HUES48 (cell line): ENCODE measurements around the gene RTEL1.

Source experiments
- H3K27ac ChIP-seq: one replicate; pipeline ENCODE4 v1.7.0; 2013; ENCODE audit warnings: low read depth, low read length, inconsistent platforms
- H3K27me3 ChIP-seq: 2 replicates; pipeline ENCODE4 v1.6.1; 2013; ENCODE audit warnings: mild to moderate bottlenecking, low read length; ENCODE audit not compliant: control insufficient read depth, insufficient read depth
- H3K36me3 ChIP-seq: 2 replicates; pipeline ENCODE4 v1.6.1; 2013; ENCODE audit warnings: low read length; ENCODE audit not compliant: control insufficient read depth, insufficient read depth
- H3K4me1 ChIP-seq: 2 replicates; pipeline ENCODE4 v1.6.1; 2013; ENCODE audit warnings: mild to moderate bottlenecking, low read length; ENCODE audit not compliant: control insufficient read depth, insufficient read depth
- H3K4me3 ChIP-seq: 2 replicates; pipeline ENCODE4 v1.5.1; 2013; ENCODE audit warnings: mild to moderate bottlenecking, low read depth, low read length
- H3K9ac ChIP-seq: 2 replicates; pipeline ENCODE4 v1.6.1; 2013; ENCODE audit warnings: mild to moderate bottlenecking, low read depth, low read length, moderate library complexity
- H3K9me3 ChIP-seq: 2 replicates; pipeline ENCODE4 v1.6.1; 2013; ENCODE audit warnings: low read length; ENCODE audit not compliant: control insufficient read depth, insufficient read depth

The RTEL1 gene

GRCh38 chr20:63686492-63687321 is 28.6 kb downstream of the RTEL1 start:
- Histone ChIP-seq H3K4me1 (no peaks in the 10 kb centered on the region), H3K27ac (no peak overlapping the region), H3K9ac (no peak overlapping the region; the same call in 1 of the 2 replicates), H3K36me3 (peaks cover 10% of the 10 kb centered on the region), H3K27me3 (no peaks in the 10 kb centered on the region), H3K4me3 (no peak overlapping the region), H3K9me3 (no peaks in the 10 kb centered on the region)

GRCh38 chr20:63687419-63688178 is 29.5 kb downstream of the RTEL1 start:
- no peak overlapping the region for H3K9ac ChIP-seq

DNA sequence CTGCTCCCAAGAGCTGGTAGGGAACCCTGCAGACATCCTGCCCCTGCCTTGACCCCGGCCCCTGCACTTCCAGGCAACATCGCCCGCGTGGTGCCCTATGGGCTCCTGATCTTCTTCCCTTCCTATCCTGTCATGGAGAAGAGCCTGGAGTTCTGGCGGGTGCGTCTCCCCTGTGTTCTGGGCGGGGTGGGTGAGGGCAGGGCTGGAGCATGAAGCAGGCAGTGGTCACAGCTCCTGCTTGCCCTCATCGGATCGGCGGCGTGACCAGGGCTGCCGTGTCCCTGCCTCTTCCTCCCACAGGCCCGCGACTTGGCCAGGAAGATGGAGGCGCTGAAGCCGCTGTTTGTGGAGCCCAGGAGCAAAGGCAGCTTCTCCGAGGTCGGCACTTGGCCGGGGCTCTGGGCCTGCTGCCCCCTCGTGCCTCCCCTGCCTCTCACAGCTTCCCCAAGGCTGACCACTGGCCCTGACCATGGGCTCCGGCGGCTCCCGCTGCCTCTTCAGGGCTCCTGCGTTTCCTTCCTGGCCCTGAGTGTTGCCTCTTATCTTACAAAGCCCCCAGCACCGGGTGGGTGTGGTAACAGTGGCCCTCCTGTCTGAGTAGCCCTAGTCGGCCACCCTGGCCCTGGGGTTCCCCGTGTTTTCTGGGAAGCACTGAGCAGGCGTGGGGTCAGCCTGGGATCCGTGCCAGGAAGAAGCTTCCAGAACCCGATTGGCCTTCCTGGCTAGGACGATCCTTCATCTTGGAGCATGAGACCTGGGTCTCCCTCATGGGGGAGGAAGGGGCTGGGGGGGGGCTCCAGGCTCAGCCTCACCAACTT is 30.3 kb downstream of the RTEL1 start:
- Histone ChIP-seq H3K36me3 (peaks cover 8% of the 10 kb centered on the region; the same call in 1 of the 2 replicates), H3K4me1 (no peaks in the 10 kb centered on the region), H3K9ac (no peak overlapping the region), H3K4me3 (no peak overlapping the region), H3K9me3 (no peaks in the 10 kb centered on the region), H3K27ac (no peak overlapping the region), H3K27me3 (no peaks in the 10 kb centered on the region)

More at GRCh38 chr20:63687419-63688178, 29.5 kb downstream of the RTEL1 start:
- no peaks in the 10 kb centered on the region for H3K27me3 ChIP-seq
- H3K4me1 ChIP-seq = no peaks in the 10 kb centered on the region
- no peaks in the 10 kb centered on the region for H3K9me3 ChIP-seq
- no peak overlapping the region for H3K4me3 ChIP-seq
- peaks cover 9% of the 10 kb centered on the region; the same call in 1 of the 2 replicates for H3K36me3 ChIP-seq
- H3K27ac ChIP-seq = no peak overlapping the region

DNA sequence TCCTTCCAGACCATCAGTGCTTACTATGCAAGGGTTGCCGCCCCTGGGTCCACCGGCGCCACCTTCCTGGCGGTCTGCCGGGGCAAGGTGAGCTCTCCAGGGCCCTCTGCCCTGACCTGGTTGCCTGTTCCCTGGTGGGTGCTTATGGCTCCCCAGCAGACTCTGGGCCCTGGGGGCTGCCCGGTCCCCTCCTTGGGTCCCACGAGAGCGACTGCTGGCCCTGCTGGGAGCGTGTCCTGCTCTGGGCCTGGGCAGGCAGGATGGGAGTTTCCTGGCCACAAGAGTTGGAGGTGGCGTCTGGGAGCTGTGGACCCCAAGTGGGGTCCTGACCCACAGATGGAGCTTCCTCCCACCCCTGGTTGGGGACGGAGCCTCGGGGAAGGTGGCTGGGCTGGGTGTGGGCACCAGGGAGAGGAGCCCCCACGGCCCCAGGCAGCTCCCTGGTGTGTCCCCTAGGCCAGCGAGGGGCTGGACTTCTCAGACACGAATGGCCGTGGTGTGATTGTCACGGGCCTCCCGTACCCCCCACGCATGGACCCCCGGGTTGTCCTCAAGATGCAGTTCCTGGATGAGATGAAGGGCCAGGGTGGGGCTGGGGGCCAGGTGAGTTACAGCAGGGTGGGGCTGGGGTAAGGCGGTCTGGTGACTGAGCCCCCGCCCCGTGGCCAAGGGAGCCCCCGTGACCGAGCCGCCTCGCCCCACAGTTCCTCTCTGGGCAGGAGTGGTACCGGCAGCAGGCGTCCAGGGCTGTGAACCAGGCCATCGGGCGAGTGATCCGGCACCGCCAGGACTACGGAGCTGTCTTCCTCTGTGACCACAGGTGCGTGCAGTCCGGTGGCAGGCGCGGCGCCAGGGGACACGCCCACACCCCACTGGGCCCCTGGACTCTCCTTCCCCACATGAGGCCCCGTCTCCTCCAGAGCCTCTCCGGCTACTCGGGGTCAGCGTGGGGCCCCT is 31.2 kb downstream of the RTEL1 start:
- Histone ChIP-seq H3K27me3 (no peaks in the 10 kb centered on the region), H3K27ac (no peak overlapping the region), H3K36me3 (peaks cover 8% of the 10 kb centered on the region; the same call in 1 of the 2 replicates), H3K9me3 (no peaks in the 10 kb centered on the region), H3K4me1 (no peaks in the 10 kb centered on the region), H3K9ac (no peak overlapping the region), H3K4me3 (no peak overlapping the region)

GRCh38 chr20:63690003-63690897 is 32.1 kb downstream of the RTEL1 start:
- H3K4me3 ChIP-seq = no peak overlapping the region
- no peaks in the 10 kb centered on the region for H3K9me3 ChIP-seq
- no peaks in the 10 kb centered on the region for H3K27me3 ChIP-seq
- H3K4me1 ChIP-seq = no peaks in the 10 kb centered on the region
- peaks cover 8% of the 10 kb centered on the region; the same call in 1 of the 2 replicates for H3K36me3 ChIP-seq
- H3K27ac ChIP-seq = no peak overlapping the region
- no peak overlapping the region for H3K9ac ChIP-seq

DNA sequence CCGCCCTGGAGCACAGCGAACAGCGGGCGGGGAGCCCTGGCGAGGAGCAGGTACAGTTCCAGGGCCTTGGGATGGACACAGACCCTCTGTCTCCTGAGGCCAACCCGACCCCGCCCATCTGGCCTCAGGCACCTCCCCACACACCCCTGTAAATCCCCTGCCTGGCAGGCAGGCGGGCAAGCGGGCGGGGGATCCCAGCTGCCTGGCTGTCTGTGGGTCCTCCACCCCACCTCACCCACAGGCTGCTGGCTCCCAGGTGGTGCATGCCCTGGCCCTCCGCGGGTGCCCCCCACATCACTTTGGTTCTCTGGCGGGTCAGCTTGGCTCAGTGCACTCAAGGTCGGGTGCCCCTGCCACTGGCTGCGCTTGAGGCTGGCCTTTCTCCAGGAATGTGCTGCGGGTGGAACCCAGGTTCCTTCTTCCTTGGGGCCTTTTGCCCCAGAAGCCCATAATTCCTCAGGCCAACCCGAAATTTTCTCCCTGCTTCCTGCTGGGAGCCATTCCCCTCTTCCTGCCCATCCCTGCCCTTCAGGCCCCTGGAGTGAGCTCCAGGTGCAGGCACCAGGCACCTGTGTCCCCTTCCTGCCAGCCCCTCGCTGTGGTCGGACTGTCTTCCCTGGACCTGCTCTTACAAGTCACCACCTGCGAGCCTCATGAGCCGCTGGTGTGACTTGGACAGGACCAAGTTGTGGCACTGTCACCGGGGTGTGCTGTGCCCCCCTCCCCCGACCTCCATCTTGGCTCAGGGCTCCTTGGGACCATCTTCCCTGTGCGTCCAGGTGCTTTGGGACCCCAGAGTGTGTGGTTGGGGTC is 33.0 kb downstream of the RTEL1 start:
- H3K27ac ChIP-seq = no peak overlapping the region
- no peak overlapping the region for H3K4me3 ChIP-seq
- H3K9me3 ChIP-seq = no peaks in the 10 kb centered on the region
- no peaks in the 10 kb centered on the region for H3K27me3 ChIP-seq
- no peak overlapping the region for H3K9ac ChIP-seq
- peaks cover 8% of the 10 kb centered on the region; the same call in 1 of the 2 replicates for H3K36me3 ChIP-seq
- H3K4me1 ChIP-seq = no peaks in the 10 kb centered on the region

DNA sequence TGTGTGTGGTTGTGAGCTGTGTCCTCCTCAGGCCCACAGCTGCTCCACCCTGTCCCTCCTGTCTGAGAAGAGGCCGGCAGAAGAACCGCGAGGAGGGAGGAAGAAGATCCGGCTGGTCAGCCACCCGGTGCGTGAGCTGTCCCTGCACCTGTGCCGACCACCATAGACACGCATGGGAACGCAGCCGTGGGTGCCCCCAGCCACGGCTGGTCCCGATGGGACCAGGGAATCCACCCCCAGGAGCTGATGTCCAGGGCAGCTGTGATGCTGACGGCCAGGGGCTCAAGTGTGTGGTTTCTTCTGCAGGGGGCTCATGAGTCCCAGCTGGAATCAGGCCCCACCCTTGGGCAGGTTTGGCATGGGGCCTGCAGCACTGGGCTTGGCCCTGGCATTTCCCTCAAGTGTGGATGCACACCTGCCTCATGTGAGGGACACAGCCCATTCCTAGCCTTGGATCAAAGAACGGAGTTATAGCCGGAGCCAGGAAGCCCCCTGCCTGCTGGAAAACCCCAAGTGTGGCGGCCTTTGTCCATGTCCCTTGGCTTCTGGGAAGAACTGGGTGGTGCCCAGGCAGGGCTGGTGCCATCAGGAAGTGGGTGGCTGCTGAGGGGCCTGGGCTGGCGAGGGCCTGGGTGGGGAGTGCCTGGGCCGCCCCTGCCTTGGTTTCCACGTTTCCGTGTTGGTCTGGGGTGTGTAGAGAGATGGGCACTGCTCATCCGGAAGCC is 33.8 kb downstream of the RTEL1 start:
- no peak overlapping the region for H3K4me3 ChIP-seq
- H3K36me3 ChIP-seq = peaks cover 8% of the 10 kb centered on the region; the same call in 1 of the 2 replicates
- H3K27me3 ChIP-seq = no peaks in the 10 kb centered on the region
- no peak overlapping the region for H3K27ac ChIP-seq
- no peaks in the 10 kb centered on the region; the same call in 1 of the 2 replicates for H3K4me1 ChIP-seq
- H3K9me3 ChIP-seq = no peaks in the 10 kb centered on the region
- H3K9ac ChIP-seq = no peak overlapping the region

DNA sequence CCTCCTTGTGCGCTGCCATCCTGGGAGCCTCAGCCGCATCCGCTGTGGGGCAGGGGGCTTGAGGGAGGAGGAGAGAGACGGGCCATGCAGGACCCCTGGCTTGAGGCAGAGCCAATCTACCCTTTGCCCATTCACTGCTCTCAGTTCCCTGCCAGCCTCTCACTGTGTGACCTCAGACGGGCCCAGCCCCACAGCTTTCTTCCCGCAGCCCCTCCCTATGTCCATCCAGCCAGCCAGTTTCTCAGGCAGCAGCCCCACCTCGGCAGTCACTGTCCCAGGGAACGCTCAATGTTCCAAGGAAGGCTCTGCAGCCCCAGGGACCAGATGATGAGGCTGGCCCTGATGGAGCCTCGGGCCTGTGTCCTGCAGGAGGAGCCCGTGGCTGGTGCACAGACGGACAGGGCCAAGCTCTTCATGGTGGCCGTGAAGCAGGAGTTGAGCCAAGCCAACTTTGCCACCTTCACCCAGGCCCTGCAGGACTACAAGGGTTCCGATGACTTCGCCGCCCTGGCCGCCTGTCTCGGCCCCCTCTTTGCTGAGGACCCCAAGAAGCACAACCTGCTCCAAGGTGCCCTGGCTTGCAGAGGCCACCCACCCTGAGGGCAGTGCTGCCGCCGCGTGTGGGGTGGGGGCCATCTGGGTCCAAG is 34.4 kb downstream of the RTEL1 start:
- Histone ChIP-seq H3K4me1 (peaks cover 4% of the 10 kb centered on the region; the same call in 1 of the 2 replicates), H3K9ac (no peak overlapping the region), H3K9me3 (no peaks in the 10 kb centered on the region), H3K4me3 (no peak overlapping the region), H3K27ac (no peak overlapping the region), H3K36me3 (peaks cover 8% of the 10 kb centered on the region; the same call in 1 of the 2 replicates), H3K27me3 (no peaks in the 10 kb centered on the region)
